Loucy (cell line): ENCODE data around the gene SIPA1L2.

ENCODE experiments used
- CTCF ChIP-seq: fragments of 200-600 bp; sonication (generic); conservative IDR thresholded peaks from 2 replicates; pipeline ENCODE4 v1.5.1; 2014; ENCODE audit warnings: mild to moderate bottlenecking, antibody characterized with exemption, low read length
- EZH2phosphoT487 ChIP-seq: fragments of 200-600 bp; IDR thresholded peaks from 2 replicates; pipeline ENCODE4 v1.6.1; 2018; ENCODE audit warnings: antibody characterized with exemption, mild to moderate bottlenecking, moderate library complexity, borderline replicate concordance

- TF ChIP-seq CTCF (no peak), EZH2phosphoT487 (no peak)
These were observed 11.6 kb upstream of the SIPA1L2 start for GRCh38 chr1:232641507-232641906.
